Uterus (tissue), 2 donors: ENCODE results near the gene APOB.

Experiments used
- POLR2A ChIP-seq, 2 donors: fragments of 450-650 bp; IDR thresholded peaks; one replicate each; pipeline ENCODE4 v1.6.1; 2016; ENCODE audit warnings: antibody characterized with exemption in 2 of 2, mild to moderate bottlenecking in 1 of 2, moderate library complexity in 1 of 2
- TF ChIP-seq, protein P1 (sequence below), 4 experiments: fragments of 200-600 bp in 2 of 4; fragments of 450-650 bp in 2 of 4; sonication (generic) in 2 of 4; IDR thresholded peaks; one replicate each; pipeline ENCODE4 v1.5.1; 2016 to 2019; ENCODE audit warnings: antibody characterized with exemption in 4 of 4, mild to moderate bottlenecking in 2 of 4, moderate library complexity in 1 of 4

DNA sequence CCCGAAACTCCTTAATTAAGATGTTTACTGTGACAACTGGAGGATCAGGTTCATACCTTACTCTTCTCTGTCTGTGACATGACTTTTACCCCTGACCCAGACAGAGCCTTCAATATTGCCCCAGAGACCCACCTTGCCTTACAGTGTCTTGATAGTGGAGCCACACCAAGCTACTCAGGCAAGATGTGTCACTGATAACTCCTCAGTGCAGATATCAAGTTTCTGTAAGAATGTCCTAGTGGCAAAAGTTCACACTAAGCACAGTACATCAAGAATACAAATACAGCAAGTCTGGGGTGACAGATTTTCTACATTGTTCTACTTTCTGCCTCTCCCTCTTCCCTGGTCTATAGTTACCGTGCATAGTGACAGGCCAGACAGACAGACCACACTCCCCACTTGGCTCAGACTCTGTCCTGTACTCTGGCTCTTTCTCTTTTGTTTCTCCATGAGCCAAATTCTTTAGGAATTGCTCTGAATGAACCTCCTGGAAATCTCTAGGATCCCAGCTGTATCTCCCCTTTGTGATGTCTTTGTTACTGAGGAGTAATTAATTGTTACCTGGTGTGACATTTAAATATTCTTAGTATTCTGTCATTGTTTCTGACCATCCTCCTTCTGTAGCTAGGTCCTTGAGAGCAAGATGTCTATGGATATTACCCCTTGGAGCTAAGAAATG, 24.1 kb upstream of the APOB start:
- TF ChIP-seq, protein P1, sequence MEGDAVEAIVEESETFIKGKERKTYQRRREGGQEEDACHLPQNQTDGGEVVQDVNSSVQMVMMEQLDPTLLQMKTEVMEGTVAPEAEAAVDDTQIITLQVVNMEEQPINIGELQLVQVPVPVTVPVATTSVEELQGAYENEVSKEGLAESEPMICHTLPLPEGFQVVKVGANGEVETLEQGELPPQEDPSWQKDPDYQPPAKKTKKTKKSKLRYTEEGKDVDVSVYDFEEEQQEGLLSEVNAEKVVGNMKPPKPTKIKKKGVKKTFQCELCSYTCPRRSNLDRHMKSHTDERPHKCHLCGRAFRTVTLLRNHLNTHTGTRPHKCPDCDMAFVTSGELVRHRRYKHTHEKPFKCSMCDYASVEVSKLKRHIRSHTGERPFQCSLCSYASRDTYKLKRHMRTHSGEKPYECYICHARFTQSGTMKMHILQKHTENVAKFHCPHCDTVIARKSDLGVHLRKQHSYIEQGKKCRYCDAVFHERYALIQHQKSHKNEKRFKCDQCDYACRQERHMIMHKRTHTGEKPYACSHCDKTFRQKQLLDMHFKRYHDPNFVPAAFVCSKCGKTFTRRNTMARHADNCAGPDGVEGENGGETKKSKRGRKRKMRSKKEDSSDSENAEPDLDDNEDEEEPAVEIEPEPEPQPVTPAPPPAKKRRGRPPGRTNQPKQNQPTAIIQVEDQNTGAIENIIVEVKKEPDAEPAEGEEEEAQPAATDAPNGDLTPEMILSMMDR (IDR thresholded peaks at IDR 0.05), result no peak
- TF ChIP-seq POLR2A (IDR thresholded peaks at IDR 0.05), result no peak
